Globus pallidus (tissue), 1 donor: ENCODE data around the gene HNRNPA2B1.
"Not testable (repeated sequence)": the region's sequence is repeated elsewhere in the genome, so short reads cannot be mapped to it uniquely, and the experiment has no call there.

Experiments
- DNase-seq: peaks from one replicate; pipeline ENCODE4 v3.0.0-alpha.2; 2015; ENCODE audit warnings: low spot score

The HNRNPA2B1 gene

GRCh38 chr7:26198133-26198780 lies 2.3 kb downstream of the HNRNPA2B1 start:
- peak; percentile 51 for DNase-seq

- DNase-seq, result no peak
Observed at GRCh38 chr7:26197153-26198115, 3.1 kb downstream of the HNRNPA2B1 start.

GRCh38 chr7:26195867-26196657 lies 4.5 kb downstream of the HNRNPA2B1 start:
- no peak for DNase-seq

GRCh38 chr7:26195182-26195581 lies 5.4 kb downstream of the HNRNPA2B1 start:
- no peak for DNase-seq

- DNase-seq, result not testable (repeated sequence)
Observed at GRCh38 chr7:26194764-26195163, 5.8 kb downstream of the HNRNPA2B1 start.

GRCh38 chr7:26193432-26194207 lies 6.9 kb downstream of the HNRNPA2B1 start:
- DNase-seq, result no peak

GRCh38 chr7:26192485-26193087 lies 8.0 kb downstream of the HNRNPA2B1 start:
- DNase-seq, result no peak

- no peak for DNase-seq
Observed at GRCh38 chr7:26191974-26192479, 8.5 kb downstream of the HNRNPA2B1 start.

- no peak for DNase-seq
Observed at GRCh38 chr7:26191233-26191973, 9.1 kb downstream of the HNRNPA2B1 start.

GRCh38 chr7:26190417-26190869 lies 10.1 kb downstream of the HNRNPA2B1 start:
- DNase-seq, result no peak

GRCh38 chr7:26189697-26190096 lies 10.8 kb downstream of the HNRNPA2B1 start:
- DNase-seq, result no peak

GRCh38 chr7:26188957-26189541 lies 11.5 kb downstream of the HNRNPA2B1 start:
- DNase-seq, result no peak

- DNase-seq, result no peak
Observed at GRCh38 chr7:26188206-26188956, 12.2 kb downstream of the HNRNPA2B1 start.

GRCh38 chr7:26187380-26188205 lies 13.0 kb downstream of the HNRNPA2B1 start:
- DNase-seq, result no peak

- no peak for DNase-seq
Observed at GRCh38 chr7:26186364-26187311, 13.9 kb downstream of the HNRNPA2B1 start.

- no peak for DNase-seq
Observed at GRCh38 chr7:26185844-26186180, 14.7 kb downstream of the HNRNPA2B1 start.
